Activated gamma-delta T cell (primary cell): Measurements from ENCODE around the gene MTMR2.

Experiments used
- DNase-seq: peaks from one replicate; lab custom pipeline; 2025; lab: John Stamatoyannopoulos, UW
- total RNA-seq, 2 donors: gene quantifications; one replicate each; lab custom pipeline; 2026; lab: John Stamatoyannopoulos, UW

The MTMR2 gene
- total RNA-seq = 33.3 to 35.1 reads per million in 2 donors

DNA sequence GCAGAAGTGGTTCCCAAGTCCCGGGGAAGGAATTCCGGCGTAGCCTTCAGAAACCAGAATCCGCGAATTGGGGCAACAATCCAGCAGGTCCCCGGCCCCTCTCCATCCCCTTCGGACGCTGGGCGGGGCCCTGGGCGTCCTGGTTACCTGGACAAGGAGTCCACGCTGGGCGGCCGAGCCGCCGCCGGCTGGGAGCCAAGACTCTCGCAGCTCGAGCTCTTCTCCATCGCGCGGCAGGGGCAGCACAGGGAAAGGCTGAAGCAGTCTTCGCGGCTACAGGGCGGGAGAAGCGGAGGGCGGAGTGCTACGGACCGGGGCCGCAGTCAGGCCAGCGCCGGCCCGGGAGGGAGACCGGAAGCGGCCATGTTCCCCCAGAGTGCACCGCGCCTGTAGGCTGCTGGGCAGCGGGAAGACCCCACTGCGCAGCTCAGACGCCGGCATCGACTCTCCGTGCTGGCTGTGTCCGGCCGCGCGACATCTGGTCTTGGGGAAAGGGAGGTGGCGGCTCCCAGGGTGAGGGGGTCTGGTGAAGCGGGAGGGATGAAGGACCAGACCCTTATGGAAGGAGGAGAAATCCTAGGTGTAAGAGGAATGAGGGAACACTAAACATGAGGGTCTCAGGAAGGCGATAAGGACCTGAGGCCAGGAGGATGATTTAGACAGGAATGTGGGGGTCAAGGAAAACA is at the start of gene MTMR2:
Gene MTMR2 (minus strand): TSS at position 380 of the 686 bp plus-strand sequence. CDS start 153 bp downstream, at position 227.
- peak; percentile 27 for DNase-seq

DNA sequence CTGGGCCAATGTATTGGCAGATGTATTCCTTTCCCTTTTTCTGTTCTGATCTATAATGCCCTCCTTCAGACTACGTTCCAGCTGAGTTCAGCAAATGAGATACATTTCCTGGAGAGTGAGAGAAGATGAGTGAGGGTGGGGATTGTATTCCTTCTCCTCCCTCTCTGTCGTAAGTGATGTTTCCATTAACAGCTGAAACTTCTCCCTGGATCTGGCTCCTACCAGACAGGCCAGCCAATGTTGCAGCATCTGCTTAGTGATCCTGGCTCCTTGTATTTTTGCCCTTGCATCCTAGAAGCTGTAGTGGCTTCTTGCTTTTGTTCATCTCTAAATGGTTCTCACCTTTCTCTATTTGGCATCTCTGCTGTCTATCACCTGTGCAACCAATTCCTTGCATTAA is 48.2 kb upstream of the MTMR2 start:
- no peak for DNase-seq

DNA sequence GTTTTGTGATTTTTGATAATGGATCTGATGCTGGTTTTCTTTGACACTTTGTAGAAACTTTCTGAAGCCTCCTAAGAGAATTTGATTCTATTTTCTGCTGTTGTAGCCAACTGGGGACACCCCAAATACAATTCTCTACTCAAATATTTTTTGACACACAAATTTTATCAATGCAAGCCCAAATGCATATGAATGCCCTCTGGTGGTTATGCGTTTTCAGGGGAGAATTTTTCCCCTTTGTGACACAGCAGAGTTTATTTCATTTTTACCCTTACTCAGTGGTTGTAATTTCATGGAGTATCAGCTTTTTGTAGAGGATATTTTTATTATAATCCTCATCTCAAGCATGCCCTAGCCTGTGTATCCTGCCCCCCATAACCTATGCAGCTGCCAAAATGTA is 44.7 kb upstream of the MTMR2 start:
- no peak for DNase-seq

DNA sequence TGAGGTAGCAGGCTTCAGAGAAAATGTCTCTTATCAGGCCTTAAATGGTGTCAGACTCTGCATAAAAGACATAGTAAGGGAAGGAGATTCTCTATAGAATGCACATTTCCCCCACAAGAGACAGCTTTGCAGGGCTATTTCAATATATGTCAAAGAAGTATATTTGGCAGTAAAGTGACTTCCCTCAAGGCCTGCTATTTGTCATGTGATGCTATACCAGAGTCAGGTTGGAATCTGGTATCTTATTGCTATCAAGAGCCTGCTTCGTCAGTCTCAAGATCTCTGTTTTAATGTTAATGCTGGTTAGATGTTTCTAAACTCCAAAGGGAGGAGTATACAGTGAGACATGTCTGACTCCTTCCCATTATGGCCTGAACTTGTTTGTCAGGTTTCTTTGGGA is 40.4 kb upstream of the MTMR2 start:
- no peak for DNase-seq

DNA sequence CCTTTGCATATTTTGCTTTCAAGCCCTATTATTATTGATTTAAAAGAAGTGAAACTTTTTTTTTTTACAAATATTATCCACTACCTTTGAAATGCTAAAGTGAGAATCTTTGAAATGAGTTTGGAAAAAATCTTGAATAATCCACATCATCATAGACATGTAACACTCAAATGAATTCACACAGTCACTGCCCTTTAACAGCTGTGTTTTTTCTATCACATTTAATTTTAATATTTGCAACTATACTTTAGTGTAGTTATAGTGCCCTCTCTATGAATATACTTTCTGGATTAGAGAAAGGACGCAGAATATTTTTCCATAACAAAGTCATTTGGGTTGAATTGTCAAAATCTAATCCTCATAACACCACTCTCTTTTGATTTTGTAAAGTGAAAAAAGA is 37.9 kb upstream of the MTMR2 start:
- DNase-seq = no peak

DNA sequence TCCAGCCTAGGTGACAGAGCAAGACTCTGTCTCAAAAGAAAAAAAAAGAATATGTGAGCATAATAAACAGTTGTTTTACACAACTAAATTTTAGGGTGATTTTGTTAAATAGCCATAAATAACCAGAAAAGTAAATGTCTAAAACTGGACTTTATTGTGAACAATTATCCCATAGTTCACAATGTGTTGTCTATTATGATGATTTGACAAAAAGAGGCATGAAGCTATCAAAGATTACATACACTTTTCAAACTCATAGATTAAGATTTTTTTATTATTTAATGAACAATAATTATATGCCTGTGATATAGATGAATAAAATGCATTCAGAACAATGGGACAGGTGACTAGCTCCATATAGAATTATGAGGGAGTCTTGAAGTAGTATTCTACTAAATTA is 27.0 kb upstream of the MTMR2 start:
- no peak for DNase-seq

DNA sequence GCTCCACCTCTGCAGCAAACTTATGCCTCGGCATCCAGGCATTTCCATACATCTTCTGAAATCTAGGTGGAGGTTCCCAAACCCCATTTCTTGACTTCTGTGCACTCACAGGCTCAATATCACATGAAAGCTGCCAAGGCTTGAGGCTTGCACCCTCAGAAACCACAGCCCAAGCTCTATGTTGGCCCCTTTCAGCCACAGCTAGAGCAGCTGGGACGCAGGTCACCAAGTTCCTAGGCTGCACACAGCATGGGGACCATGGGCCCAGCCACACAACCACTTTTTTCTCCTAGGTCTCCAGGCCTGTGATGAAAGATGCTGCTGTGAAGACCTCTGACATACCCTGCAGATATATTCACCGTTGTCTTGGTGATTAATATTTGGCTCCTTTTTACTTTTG is 24.7 kb upstream of the MTMR2 start:
- DNase-seq = no peak

DNA sequence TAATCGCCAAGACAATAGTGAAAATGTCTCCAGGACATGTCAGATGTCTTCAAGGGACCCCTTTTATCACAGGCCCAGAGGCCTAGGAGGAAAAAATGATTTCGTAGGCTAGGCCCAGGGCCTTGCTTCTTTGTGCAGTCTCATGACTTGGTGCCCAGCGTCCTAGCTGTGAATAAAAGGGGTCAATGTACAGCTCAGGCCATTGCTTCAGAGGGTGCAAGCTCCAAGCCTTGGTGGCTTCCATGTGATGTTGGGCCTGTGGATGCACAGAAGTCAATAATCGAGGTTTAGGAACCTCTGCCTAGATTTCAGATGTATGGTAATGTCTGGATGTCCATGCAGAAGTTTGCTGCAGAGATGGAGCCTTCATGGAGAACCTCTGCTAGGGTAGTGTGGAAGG is 20.7 kb upstream of the MTMR2 start:
- DNase-seq = no peak

DNA sequence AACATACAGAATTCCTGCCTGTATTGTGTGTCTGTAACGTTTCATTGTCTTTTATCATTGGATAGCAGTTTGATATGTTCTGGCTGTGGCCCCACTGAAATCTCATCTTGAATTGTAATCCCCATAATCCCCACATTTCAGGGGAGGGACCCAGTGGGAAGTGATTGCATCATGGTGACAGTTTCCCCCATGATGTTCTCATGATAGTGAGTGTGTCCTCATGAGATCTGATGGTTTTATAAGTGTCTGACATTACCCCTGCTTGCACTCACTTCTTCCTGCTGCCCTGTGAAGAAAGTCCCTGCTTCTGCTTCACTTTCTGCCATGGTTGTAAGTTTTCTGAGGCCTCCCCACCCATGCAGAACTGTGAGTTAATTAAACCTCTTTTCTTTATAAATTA is 19.6 kb upstream of the MTMR2 start:
- DNase-seq = no peak

DNA sequence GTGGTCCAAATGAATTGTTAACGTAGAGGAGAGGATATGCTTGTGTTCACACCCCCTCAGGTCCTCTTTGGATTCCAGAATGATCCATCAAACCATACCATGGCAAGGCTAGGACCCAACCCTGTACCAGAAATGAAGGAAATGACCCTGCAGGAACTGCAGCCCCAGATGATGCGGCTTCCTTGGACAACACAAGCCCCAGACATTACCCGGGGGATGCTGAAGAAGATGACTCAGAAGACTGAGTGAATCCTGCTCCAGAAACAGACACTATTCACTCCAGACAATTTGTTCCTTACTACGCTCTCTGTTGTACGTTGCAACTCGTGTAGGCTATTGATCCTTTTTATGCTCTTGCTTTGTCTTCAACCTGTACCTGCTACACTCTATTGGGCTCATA is 15.2 kb upstream of the MTMR2 start:
- no peak for DNase-seq

DNA sequence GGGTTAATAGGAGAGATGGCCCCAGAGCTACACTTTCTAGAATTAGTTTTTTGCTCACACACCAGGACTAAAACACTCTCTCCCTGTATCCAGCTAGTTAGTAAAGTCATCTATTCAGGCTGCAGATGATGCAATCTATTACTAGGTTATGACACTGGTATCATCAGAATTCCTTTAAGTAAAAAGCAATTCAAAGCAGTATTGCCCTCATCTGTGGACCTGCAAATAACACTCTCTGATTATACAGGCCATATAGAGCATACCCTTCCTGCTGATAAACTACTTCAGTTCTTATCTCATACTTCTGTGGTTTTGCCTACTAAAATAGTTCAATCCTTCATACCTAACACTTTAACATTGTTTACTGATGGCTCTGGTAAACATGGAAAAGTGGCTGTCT is 13.5 kb upstream of the MTMR2 start:
- DNase-seq = no peak

DNA sequence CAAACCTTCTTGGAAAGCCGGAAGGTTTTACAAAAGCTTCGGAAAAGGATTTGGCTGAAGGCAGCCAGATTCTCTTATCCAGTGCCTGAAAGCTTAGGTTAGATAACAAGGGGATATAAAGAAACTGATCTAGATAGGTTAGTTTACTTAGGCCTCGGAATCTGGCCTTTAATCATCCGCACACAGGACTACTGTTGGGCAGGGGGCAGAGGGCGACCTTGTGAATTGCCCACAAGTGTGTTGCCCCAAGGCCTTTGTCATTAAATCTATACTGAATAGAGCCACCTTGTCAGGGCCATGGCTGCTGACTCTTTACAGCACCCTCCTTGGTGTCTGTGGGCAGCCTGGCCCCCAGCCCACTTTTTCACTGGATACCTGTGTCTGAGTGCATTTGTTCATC is 9.7 kb upstream of the MTMR2 start:
- no peak for DNase-seq

DNA sequence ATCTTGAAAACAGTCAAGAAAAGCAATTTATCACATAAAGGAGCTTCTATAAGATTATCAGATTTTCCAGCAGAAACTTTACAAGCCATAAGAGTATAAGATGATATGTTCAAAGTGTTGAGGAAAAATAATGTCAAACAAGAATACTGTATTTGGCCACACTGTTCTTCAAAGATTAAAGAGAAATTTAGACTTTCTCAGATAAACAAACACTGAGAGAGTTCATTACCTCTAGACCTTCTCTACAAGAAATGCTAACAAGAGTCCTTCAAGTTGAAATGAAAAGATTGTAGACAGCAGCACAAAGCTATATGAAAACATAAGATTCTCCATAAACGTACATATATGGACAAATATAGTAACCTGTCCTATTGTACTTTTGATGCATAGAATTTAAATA is 8.0 kb upstream of the MTMR2 start:
- DNase-seq = no peak

DNA sequence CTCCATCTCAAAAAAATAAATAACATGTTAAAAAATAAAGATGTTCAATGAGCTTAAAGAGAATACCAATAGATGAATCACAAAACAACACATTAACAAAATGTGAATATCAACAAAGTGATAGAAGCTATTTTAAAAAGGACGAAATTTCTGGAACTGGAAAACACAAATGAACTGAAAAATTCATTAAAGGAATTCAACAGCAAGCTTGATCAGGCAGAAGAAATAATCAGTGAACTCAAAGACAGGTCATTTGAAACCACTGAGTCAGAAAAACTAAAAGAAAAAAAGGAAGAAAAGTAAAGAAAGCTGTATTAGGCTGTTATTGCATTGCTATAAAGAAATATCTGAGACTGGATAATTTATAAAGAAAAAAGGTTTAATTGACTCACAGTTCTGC is 7.0 kb upstream of the MTMR2 start:
- no peak for DNase-seq

DNA sequence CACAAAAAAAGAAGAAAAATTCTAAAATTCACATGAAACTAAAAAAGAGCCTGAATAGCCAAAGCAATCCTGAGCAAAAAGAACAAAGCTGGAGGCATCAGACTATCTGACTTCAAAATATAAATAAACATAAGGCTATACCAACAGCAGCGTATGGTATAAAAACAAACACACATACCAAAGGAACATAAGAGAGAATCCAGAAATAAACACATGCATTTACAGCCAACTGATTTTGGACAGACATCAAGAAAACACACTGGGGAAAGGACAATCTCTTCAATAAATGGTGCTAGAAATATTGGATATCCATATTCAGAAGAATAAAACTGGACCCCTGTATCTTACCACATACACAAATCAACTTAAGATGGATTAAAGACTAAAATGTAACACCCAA is 2.8 kb upstream of the MTMR2 start:
- DNase-seq = no peak

DNA sequence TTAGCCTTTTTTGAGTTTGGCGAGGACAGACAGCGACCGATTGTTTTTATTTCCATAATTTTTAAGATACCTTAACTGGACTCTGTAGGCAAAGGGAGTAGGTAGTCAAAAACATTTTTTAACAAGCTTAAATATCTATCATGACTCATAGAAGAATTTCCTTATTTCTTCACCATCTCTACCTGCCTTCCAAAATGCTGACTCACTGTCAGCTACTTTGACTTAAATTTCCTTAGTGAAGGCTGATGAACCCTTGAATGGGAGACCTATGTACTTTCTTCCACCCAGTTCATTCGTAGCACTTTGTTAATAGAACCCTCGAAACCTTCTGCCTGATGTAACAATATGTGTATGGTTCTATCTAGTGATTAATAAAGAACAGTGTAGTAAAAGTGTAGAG is 1.1 kb upstream of the MTMR2 start:
- no peak for DNase-seq

DNA sequence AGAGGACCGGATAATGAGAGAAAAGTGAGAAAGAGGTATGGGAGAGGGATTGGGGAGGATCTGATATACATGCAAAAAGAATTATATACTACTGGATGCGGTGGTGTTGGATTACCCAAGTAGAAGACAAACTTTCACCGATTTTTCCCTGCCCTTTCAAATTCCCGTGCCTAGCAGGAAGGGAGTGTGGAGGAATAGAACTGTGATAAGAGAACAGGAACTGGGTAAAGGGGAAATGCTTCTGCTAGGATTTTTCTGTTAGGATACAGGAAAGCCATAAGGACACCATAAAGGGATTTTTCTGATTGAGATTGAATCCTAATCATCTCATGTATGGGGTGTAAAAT is 480 bp upstream of the MTMR2 start:
- no peak for DNase-seq

DNA sequence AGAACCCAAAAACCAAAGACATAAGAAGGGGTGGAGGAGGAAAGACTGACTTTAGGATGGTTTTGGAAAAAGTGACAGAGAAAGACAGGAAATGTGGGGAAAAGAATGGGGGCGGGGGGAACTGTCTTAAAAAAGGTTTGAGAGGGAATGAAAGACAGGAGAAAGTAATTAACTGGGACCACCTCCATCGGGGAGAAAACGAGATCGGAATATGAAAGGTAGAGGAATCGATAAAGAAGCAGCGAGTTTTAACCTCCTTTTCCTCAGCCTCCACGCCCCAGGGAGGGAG is 524 bp downstream of the MTMR2 start:
- DNase-seq = no peak

DNA sequence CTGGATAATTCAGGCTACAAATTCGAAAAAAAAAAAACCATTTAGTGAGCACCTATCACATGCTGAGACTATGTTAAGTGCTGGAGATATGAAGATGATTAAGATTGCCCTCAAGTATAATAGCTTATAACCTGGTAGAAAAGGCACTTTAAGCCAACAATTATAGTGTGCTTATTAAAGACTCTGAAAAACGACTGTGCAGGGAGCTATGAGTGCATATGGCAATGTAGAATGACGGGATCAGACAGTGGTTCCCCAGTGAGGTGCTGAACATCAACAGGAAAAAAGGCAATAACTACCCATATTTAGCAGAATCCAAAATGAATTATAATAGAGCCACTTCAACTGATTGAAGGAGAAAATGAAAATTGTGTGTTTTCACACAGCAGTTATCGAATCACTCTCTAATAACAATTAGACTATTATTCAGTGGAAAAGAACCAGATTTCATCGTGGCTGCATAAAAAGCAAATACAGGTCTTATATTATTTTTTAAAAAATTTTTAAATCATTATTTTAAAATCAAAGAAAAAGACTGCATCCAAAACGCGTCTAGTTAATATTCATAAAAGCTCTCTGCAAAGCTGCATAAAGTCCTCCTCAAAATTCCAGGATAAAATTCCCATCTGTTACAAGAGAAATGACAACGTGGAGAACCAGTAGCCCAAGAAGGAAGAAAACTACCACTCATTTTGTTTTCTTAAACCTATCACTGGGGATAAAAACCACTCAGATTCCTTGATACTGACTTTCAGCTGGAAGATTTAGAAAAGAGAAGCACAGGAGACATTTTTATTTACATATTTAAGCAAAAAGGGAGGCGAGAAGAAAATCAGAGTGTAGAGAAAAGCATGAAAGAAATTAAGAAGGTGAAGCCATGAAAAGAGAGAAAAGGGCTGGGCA is 1.1 kb downstream of the MTMR2 start:
- no peak for DNase-seq

DNA sequence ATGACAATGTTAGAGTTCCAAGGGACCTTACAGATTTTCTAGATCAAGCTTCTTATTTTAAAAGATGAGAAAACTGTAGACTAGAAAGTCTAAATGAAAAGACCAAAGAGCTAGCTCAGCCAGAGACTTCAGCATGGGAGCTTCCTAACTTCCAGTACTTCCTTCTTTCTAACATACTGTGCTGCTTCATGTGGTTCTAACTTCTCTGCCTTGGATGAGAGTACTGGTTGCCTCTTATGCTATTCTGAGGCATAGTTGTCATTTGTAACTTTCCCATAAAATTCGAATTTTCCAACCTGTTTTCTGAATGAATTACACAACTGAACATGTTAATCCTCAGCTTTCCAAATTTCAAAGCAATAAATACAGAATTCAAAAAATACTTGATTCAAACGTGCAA is 1.8 kb downstream of the MTMR2 start:
- DNase-seq = no peak

DNA sequence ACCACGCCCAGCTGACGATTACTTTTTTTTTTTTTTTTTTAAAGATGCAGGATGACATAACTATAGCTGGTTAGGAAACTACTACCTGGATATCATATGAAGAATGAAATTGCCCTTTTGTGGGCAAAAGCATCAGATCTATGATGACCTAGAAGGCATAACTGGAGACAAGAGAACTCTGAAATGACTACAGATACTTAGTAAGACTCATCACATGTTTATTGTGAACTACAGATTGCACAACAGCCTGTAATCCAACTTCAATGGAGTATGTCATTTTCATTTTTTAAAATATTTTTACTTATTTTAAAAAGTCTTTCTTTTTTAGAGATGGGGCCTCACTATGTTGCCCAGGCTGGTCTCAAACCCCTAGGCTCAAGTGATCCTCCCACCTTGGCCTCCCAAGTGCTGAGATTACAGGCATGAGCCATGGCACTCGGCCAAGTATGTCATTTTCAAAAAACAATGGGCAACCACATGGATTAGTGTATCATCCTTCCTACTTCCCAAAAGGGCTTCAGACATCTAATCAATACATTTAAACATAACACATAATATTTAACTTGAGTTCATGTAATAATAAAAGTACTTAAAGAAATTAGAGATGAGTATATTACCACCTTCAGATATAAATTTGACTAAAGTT is 3.3 kb downstream of the MTMR2 start:
- DNase-seq = no peak

DNA sequence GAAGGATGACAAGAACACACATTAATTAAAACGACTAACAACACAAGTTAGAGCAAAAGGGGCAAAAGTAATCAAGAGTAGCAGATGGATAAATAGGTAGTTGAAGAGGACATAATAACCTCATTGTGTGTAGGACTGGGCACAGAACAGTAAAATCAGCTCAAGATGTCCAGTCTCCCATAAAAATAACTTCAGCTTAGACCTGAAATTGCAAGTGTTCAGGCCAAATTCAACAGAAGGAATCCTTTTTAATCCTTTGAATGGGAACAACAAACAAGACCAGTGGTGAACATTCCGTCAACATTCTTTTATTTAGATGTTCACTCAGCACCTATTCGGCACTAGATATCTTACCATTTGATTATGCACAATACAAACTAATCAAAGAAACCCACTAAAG is 4.4 kb downstream of the MTMR2 start:
- DNase-seq = no peak

DNA sequence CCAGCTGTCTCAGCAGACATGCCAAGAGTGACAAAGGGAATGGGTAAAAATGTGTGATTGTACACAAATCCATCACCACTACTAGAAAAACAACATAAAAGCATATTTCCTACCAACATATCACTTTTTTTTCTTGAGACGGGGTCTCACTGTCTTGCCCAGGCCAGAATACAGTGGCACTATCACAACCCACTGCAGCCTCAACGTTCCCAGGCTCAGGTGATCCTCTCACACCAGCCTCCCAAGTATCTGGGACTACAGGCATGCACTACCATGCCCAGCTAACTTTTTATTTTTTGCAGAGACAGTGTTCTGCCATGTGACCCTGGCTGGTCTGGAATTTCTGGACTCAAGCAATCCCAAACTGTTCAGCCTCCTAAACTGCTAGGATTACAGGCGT is 5.2 kb downstream of the MTMR2 start:
- DNase-seq = no peak
